Liver (tissue), 9 donors: ENCODE data around the gene PHAX. TPM values are rescaled to one million over a fixed set of nuclear protein-coding genes. Genes with fewer than 3 reads are reported as not detected.

Experiments
- DNase-seq: peaks from one replicate; pipeline ENCODE4 v3.0.0-alpha.2; 2017; ENCODE audit warnings: low spot score
- H3K27ac ChIP-seq, 2 donors: one replicate each; pipeline ENCODE4 v1.7.0; 2013; ENCODE audit warnings: inconsistent platforms in 2 of 2, low read length in 2 of 2, control low read depth in 1 of 2, low read depth in 1 of 2, mild to moderate bottlenecking in 1 of 2
- H3K27me3 ChIP-seq, 4 donors: one replicate each; pipeline versions ENCODE4 v1.6.1 to v1.7.0; 2013; ENCODE audit warnings: low read length in 3 of 4, inconsistent platforms in 1 of 4, mild to moderate bottlenecking in 1 of 4, moderate library complexity in 1 of 4; ENCODE audit not compliant: control insufficient read depth in 4 of 4, insufficient read depth in 4 of 4
- H3K36me3 ChIP-seq, 4 donors: one replicate each; pipeline versions ENCODE4 v1.6.1 to v1.7.0; 2013; ENCODE audit warnings: low read length in 3 of 4, mild to moderate bottlenecking in 3 of 4, low read depth in 1 of 4, moderate library complexity in 1 of 4; ENCODE audit not compliant: control insufficient read depth in 4 of 4, insufficient read depth in 3 of 4
- H3K4me1 ChIP-seq, 4 donors: one replicate each; pipeline versions ENCODE4 v1.6.1 to v1.7.0; 2013; ENCODE audit warnings: low read length in 3 of 4, mild to moderate bottlenecking in 3 of 4, moderate library complexity in 1 of 4; ENCODE audit not compliant: control insufficient read depth in 4 of 4, insufficient read depth in 4 of 4
- H3K4me3 ChIP-seq, 3 donors: one replicate each; pipeline versions ENCODE4 v1.6.1 to v1.7.0; 2013; ENCODE audit warnings: low read length in 3 of 3, control low read depth in 1 of 3, low read depth in 1 of 3, mild to moderate bottlenecking in 1 of 3
- H3K9ac ChIP-seq, 2 donors: one replicate each; pipeline ENCODE4 v1.7.0; 2013; ENCODE audit warnings: low read length in 2 of 2, mild to moderate bottlenecking in 2 of 2, moderate library complexity in 2 of 2, control low read depth in 1 of 2, low read depth in 1 of 2
- H3K9me3 ChIP-seq, 4 donors: one replicate each; pipeline versions ENCODE4 v1.6.1 to v1.7.0; 2013; ENCODE audit warnings: low read length in 3 of 4; ENCODE audit not compliant: control insufficient read depth in 4 of 4
- CTCF ChIP-seq: fragments of 150-350 bp; IDR thresholded peaks from 2 replicates; pipeline ENCODE4 v1.5.1; 2017; ENCODE audit warnings: improper control_type of control experiment, low read depth, low read length; ENCODE audit not compliant: missing input control
- EGR1 ChIP-seq, 2 donors: IDR thresholded peaks; 2 replicates each; pipeline ENCODE4 v1.6.1; 2016 to 2018; ENCODE audit warnings: antibody characterized with exemption in 2 of 2, low read depth in 2 of 2
- FOXA1 ChIP-seq: IDR thresholded peaks from 2 replicates; pipeline ENCODE4 v1.6.1; 2016; ENCODE audit warnings: antibody characterized with exemption
- FOXA2 ChIP-seq: IDR thresholded peaks from 2 replicates; pipeline ENCODE4 v1.6.1; 2016; ENCODE audit warnings: antibody characterized with exemption
- GABPA ChIP-seq, 2 donors: IDR thresholded peaks in 1 of 2; conservative IDR thresholded peaks in 1 of 2; 2 replicates each; pipeline ENCODE4 v1.6.1; 2016; ENCODE audit warnings: antibody characterized with exemption in 2 of 2, mild to moderate bottlenecking in 1 of 2, moderate library complexity in 1 of 2
- HNF4A ChIP-seq, 2 donors: conservative IDR thresholded peaks; 2 replicates each; pipeline ENCODE4 v1.6.1; 2016; ENCODE audit warnings: antibody characterized with exemption in 2 of 2, mild to moderate bottlenecking in 2 of 2
- HNF4G ChIP-seq: IDR thresholded peaks from 2 replicates; pipeline ENCODE4 v1.6.1; 2016; ENCODE audit warnings: antibody characterized with exemption
- JUND ChIP-seq, 2 donors: IDR thresholded peaks; 2 replicates each; pipeline ENCODE4 v1.6.1; 2016; ENCODE audit warnings: antibody characterized with exemption in 2 of 2
- NR2F2 ChIP-seq: IDR thresholded peaks from 2 replicates; pipeline ENCODE4 v1.6.1; 2016; ENCODE audit warnings: antibody characterized with exemption
- RAD21 ChIP-seq, 2 donors: IDR thresholded peaks; 2 replicates each; pipeline ENCODE4 v1.6.1; 2016; ENCODE audit warnings: antibody characterized with exemption in 2 of 2, mild to moderate bottlenecking in 2 of 2
- RXRA ChIP-seq, 2 donors: IDR thresholded peaks; 2 replicates each; pipeline ENCODE4 v1.6.1; 2017 to 2018; ENCODE audit warnings: antibody characterized with exemption in 2 of 2, mild to moderate bottlenecking in 1 of 2
- SP1 ChIP-seq: IDR thresholded peaks from 2 replicates; pipeline ENCODE4 v1.6.1; 2018; ENCODE audit warnings: antibody characterized with exemption, mild to moderate bottlenecking
- TAF1 ChIP-seq: conservative IDR thresholded peaks from 2 replicates; pipeline ENCODE4 v1.6.1; 2016; ENCODE audit warnings: antibody characterized with exemption, mild to moderate bottlenecking
- YY1 ChIP-seq: IDR thresholded peaks from 2 replicates; pipeline ENCODE4 v1.6.1; 2016; ENCODE audit warnings: antibody characterized with exemption, mild to moderate bottlenecking
- ZBTB33 ChIP-seq: IDR thresholded peaks from 2 replicates; pipeline ENCODE4 v1.6.1; 2016; ENCODE audit warnings: antibody characterized with exemption
- WGBS: extraction: QIAGEN DNeasy Blood & Tissue Kit; methylation state at CpG from one replicate; pipeline ENCODE4 v1.1.7; 2013; 5-methylcytosine and 5-hydroxymethylcytosine counted together
- polyA plus RNA-seq, 2 donors: library from polyadenylated mRNA; stranded (reverse) in 1 of 2; unstranded in 1 of 2; fragments of 200-250 nt in 1 of 2; fragments of >200 nt in 1 of 2; fragmentation: Nextera tagmentation in 1 of 2; extraction: Ambion mirVana in 1 of 2; gene quantifications; one replicate each; pipeline versions ENCODE4 v1.2.1 to v1.2.3, GENCODE V29; 2013 to 2015
- total RNA-seq, 2 donors: library from RNA; depleted of rRNA; stranded (reverse); fragments of >200 nt; gene quantifications; one replicate each; pipeline ENCODE4 v1.2.3, GENCODE V29; 2014
- TF ChIP-seq, protein P1 (sequence below): IDR thresholded peaks from 2 replicates; pipeline ENCODE4 v1.6.1; 2016; ENCODE audit warnings: antibody characterized with exemption
- TF ChIP-seq, protein P2 (sequence below): IDR thresholded peaks from 2 replicates; pipeline ENCODE4 v1.6.1; 2016; ENCODE audit warnings: antibody characterized with exemption, mild to moderate bottlenecking
- TF ChIP-seq, protein P3 (sequence below): IDR thresholded peaks from 2 replicates; pipeline ENCODE4 v1.6.1; 2016; ENCODE audit warnings: antibody characterized with exemption
- donor health status: healthy.
- donor health status: healthy.
- donor health status: healthy.
- donor health status: healthy.
- donor health status: healthy.

Gene PHAX
- total and polyA plus RNA-seq, 4 donors, result 10.3 to 32.6 (median 25.1) TPM

DNA sequence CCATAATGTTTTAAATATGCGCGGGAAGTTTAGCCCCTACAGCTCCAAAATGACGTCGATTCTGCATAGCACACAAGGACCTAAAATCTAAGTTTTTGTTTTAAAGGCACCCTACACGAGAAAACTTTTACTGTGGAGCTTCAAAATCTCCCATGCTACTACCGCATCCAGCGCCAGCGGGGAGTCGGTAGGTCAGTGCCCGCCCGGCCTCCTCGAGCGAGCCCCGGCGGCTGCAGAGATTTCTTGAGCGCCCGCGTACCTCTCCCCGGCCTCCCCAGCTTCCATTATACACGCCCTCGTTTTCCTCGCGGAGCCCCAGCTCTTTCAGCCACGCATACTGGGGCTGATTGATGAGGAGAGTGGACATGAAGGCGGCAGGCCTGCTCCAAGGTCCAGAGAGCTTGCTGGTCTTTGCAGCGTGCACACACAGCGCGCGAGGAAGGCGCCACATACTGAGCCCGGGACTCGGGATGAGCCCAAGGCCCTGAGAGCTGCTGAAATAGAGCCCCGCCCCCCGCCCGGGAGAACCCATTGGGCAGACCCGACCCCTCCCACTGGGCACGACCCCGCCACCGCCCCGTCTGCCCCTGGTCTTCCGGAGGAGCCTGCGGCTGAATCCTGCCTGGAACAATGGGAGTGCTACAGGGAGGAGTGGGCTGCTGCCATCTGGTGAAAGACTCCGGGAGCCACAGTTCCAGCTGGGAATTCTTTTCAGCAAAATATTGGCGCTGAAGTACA lies 5.8 kb upstream of the PHAX start, which contains the start of gene ALDH7A1:
Gene ALDH7A1 (minus strand): TSS at position 472 of the 738 bp plus-strand sequence. CDS start 21 bp downstream, at position 451.
- DNase-seq, result peak; percentile 86
- H3K4me1 ChIP-seq, result peaks cover 0 to 23% (median 17%) of the 10 kb centered on the region in 4 donors
- H3K36me3 ChIP-seq, result peaks cover 0 to 3% (median 0%) of the 10 kb centered on the region in 4 donors
- H3K4me3 ChIP-seq, result peak within 1 kb of the TSS; percentile 71 to 88 (median 83)
- H3K9ac ChIP-seq, result peak within 1 kb of the TSS; percentile 44 to 72
- under 1% methylated on average over 44 of the region's 44 CpGs for WGBS
- H3K27ac ChIP-seq, result peak within 1 kb of the TSS; percentile 80 to 81
- TF ChIP-seq EGR1 (IDR thresholded peaks at IDR 0.05; ENCODE audit: low read depth in 2 of 2) (peak in 1 of 2 donors; percentile 58), GABPA (IDR thresholded peaks at IDR 0.05 in 1 of 2, conservative IDR thresholded peaks at IDR 0.05 in 1 of 2) (peak in 1 of 2 donors; percentile 87), TAF1 (peak; percentile 91), NR2F2 (peak; percentile 93), ZBTB33 (peak; percentile 66), HNF4G (no peak), CTCF (peak; percentile 62), FOXA1 (peak; percentile 29), RAD21 (IDR thresholded peaks at IDR 0.05) (peak; percentile 79 to 81), JUND (IDR thresholded peaks at IDR 0.05) (peak in 1 of 2 donors; percentile 20), SP1 (peak; percentile 78), YY1 (peak; percentile 82), HNF4A (conservative IDR thresholded peaks at IDR 0.05) (peak; percentile 46 to 68), FOXA2 (no peak), RXRA (IDR thresholded peaks at IDR 0.05) (peak; percentile 46 to 75)
- TF ChIP-seq, protein P1, sequence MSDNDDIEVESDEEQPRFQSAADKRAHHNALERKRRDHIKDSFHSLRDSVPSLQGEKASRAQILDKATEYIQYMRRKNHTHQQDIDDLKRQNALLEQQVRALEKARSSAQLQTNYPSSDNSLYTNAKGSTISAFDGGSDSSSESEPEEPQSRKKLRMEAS, result peak; percentile 73
- TF ChIP-seq, protein P2, sequence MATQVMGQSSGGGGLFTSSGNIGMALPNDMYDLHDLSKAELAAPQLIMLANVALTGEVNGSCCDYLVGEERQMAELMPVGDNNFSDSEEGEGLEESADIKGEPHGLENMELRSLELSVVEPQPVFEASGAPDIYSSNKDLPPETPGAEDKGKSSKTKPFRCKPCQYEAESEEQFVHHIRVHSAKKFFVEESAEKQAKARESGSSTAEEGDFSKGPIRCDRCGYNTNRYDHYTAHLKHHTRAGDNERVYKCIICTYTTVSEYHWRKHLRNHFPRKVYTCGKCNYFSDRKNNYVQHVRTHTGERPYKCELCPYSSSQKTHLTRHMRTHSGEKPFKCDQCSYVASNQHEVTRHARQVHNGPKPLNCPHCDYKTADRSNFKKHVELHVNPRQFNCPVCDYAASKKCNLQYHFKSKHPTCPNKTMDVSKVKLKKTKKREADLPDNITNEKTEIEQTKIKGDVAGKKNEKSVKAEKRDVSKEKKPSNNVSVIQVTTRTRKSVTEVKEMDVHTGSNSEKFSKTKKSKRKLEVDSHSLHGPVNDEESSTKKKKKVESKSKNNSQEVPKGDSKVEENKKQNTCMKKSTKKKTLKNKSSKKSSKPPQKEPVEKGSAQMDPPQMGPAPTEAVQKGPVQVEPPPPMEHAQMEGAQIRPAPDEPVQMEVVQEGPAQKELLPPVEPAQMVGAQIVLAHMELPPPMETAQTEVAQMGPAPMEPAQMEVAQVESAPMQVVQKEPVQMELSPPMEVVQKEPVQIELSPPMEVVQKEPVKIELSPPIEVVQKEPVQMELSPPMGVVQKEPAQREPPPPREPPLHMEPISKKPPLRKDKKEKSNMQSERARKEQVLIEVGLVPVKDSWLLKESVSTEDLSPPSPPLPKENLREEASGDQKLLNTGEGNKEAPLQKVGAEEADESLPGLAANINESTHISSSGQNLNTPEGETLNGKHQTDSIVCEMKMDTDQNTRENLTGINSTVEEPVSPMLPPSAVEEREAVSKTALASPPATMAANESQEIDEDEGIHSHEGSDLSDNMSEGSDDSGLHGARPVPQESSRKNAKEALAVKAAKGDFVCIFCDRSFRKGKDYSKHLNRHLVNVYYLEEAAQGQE, result peak; percentile 88
- TF ChIP-seq, protein P3, sequence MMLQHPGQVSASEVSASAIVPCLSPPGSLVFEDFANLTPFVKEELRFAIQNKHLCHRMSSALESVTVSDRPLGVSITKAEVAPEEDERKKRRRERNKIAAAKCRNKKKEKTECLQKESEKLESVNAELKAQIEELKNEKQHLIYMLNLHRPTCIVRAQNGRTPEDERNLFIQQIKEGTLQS, result peak; percentile 10
- H3K9me3 ChIP-seq, result no peaks in the 10 kb centered on the region
- no peaks in the 10 kb centered on the region for H3K27me3 ChIP-seq
